Activated CD8-positive, alpha-beta T cell treated with anti-CD3 and anti-CD28 coated beads, Interleukin-2, amount 10 ng/mL, durations not matched to agents 7 days and 5 days (primary cell): Measurements from ENCODE around the gene FBXW11. TPM values are rescaled to one million over a fixed set of nuclear protein-coding genes. Genes with fewer than 3 reads are reported as not detected.

Experiments
- ATAC-seq: fragments of 150-1000 bp; cut with Tn5 transposase; one replicate; pipeline ENCODE4 v1.10.0; 2021; ENCODE audit warnings: moderate library complexity
- CTCF ChIA-PET: fragments of 350-600 bp; sonication (Branson Sonifier 250); formaldehyde crosslinking; loops from one replicate; lab custom pipeline; 2021; ENCODE audit warnings: antibody characterized with exemption; lab: Charles Lee
- POLR2A ChIA-PET: fragments of 350-600 bp; sonication (Branson Sonifier 250); formaldehyde crosslinking; loops from one replicate; lab custom pipeline; 2021; ENCODE audit warnings: antibody characterized with exemption; lab: Charles Lee
- DNase-seq: peaks from one replicate; pipeline ENCODE4 v3.0.0-alpha.2; 2020
- H3K27ac Mint-ChIP-seq: one replicate; pipeline ENCODE4 v1.8.0; 2021; ENCODE audit warnings: mild to moderate bottlenecking, mixed read lengths
- H3K27me3 Mint-ChIP-seq: one replicate; pipeline ENCODE4 v1.8.0; 2021; ENCODE audit warnings: low read depth, mixed read lengths
- H3K36me3 Mint-ChIP-seq: one replicate; pipeline ENCODE4 v1.8.0; 2021; ENCODE audit warnings: low read depth, mixed read lengths
- H3K4me1 Mint-ChIP-seq: one replicate; pipeline ENCODE4 v1.8.0; 2021; ENCODE audit warnings: low read depth, mixed read lengths
- H3K4me3 Mint-ChIP-seq: one replicate; pipeline ENCODE4 v1.8.0; 2021; ENCODE audit warnings: mild to moderate bottlenecking, mixed read lengths
- H3K9me3 Mint-ChIP-seq: one replicate; pipeline ENCODE4 v1.8.0; 2022; ENCODE audit warnings: mixed read lengths; ENCODE audit not compliant: insufficient read depth
- total RNA-seq, 2 experiments: library from RNA; stranded (reverse); gene quantifications; one replicate each; pipeline ENCODE4 v1.2.3, GENCODE V29; 2021

FBXW11 gene
- total RNA-seq, 2 experiments from 2014 or later, result 26.3 to 27.1 TPM

- ChIA-PET POLR2A (no interaction called here), CTCF (no interaction called here)
- peak overlapping the region; percentile 64 for H3K27ac Mint-ChIP-seq
- peaks cover 15% of the 10 kb centered on the region for H3K9me3 Mint-ChIP-seq
- H3K27me3 Mint-ChIP-seq, result no peaks in the 10 kb centered on the region
- ATAC-seq (no peak), DNase-seq (no peak)
- H3K4me1 Mint-ChIP-seq, result peaks cover 54% of the 10 kb centered on the region
- peaks cover 36% of the 10 kb centered on the region for H3K36me3 Mint-ChIP-seq
- no peak overlapping the region for H3K4me3 Mint-ChIP-seq
These were observed 40.7 kb downstream of the FBXW11 start for GRCh38 chr5:171965745-171966144.

DNA sequence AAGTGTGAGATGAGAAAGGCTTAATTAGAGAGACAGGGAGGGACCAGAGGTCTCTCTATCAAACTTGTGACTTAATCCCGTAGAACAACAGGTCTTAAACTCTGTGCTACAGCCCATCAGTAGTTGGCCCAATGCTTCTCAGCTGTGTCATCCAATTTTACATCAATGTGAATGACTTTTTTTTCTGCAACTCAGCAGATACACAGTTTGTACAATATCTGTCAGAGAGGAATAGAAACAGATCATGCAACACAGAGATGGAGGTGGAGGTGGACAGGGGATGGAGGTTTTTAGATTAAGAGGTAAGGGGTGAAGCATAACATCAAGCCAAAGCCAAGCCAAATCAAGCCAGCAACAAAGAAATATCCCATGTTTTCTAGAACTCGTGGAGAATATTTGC lies 43.0 kb downstream of the FBXW11 start:
- no peak overlapping the region for H3K27ac Mint-ChIP-seq
- peaks cover 56% of the 10 kb centered on the region for H3K4me1 Mint-ChIP-seq
- no peak overlapping the region for H3K4me3 Mint-ChIP-seq
- H3K9me3 Mint-ChIP-seq, result peaks cover 6% of the 10 kb centered on the region
- POLR2A ChIA-PET, result no interaction called here
- no peak for ATAC-seq
- CTCF ChIA-PET, result interaction anchor here (2.7 kb wide), 1 partner anchor 51 kb away, joined by 10 read pairs; no protein-coding TSS in a partner anchor
- DNase-seq, result no peak
- no peaks in the 10 kb centered on the region for H3K27me3 Mint-ChIP-seq
- H3K36me3 Mint-ChIP-seq, result peaks cover 22% of the 10 kb centered on the region

GRCh38 chr5:171961117-171961516 lies 45.3 kb downstream of the FBXW11 start:
- ChIA-PET POLR2A (interaction anchor here (2.6 kb wide), 1 partner anchor 45 kb away, joined by 17 read pairs; the partner anchor contains the start of gene FBXW11), CTCF (interaction anchor here (0.8 to 2.7 kb wide), 4 partner anchors 23 to 53 kb away, joined by 3 to 10 read pairs (median 4); partner anchors contain the start of gene FBXW11)
- Mint-ChIP-seq H3K27me3 (no peaks in the 10 kb centered on the region), H3K4me3 (no peak overlapping the region), H3K36me3 (peaks cover 13% of the 10 kb centered on the region), H3K4me1 (peaks cover 63% of the 10 kb centered on the region), H3K9me3 (peaks cover 6% of the 10 kb centered on the region), H3K27ac (peak overlapping the region; percentile 39)
- DNase-seq, result peak; percentile 24
- ATAC-seq, result peak; percentile 63

DNA sequence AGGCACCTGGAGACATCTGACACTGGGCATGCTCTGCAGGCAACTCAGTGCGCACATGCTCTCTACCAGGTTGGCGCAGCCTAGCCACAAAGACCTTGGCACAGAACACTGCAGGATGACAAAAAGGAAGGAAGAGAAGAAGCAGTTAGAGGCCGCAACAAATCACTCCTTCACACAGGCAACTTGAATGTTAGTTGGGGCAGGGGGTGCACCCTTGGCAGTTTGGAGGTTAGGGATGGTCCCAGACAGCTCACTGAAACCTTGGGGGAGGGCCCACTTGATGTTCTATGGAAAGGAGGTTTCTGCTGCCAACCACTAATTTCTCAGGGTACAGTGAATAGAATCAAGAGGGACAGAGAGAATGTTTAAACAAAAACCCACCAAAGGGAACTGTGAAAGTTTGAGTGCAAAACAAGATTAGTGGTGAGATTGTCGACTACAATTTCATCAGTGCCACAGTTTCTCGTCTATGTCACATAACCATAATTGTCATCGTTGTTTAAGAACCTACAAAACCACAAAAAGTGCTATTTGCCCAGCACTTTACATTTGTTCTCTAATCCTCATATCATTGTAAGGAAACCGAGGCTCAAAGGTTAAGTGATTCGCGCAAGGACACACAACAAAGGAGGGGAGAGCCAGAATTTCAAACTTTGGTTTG lies 48.7 kb downstream of the FBXW11 start:
- CTCF ChIA-PET, result interaction anchor here (0.9 to 1.7 kb wide), 3 partner anchors 46 to 51 kb away, joined by 3 to 6 read pairs (median 3); no protein-coding TSS in a partner anchor
- Mint-ChIP-seq H3K27ac (peak overlapping the region; percentile 71), H3K36me3 (peaks cover 5% of the 10 kb centered on the region), H3K9me3 (no peaks in the 10 kb centered on the region), H3K4me1 (peaks cover 61% of the 10 kb centered on the region), H3K27me3 (no peaks in the 10 kb centered on the region), H3K4me3 (peak overlapping the region; percentile 32)
- POLR2A ChIA-PET, result interaction anchor here (1.8 kb wide), 1 partner anchor 49 kb away, joined by 9 read pairs; the partner anchor contains the start of gene FBXW11
- peak; percentile 43 for DNase-seq
- peak; percentile 69 for ATAC-seq

DNA sequence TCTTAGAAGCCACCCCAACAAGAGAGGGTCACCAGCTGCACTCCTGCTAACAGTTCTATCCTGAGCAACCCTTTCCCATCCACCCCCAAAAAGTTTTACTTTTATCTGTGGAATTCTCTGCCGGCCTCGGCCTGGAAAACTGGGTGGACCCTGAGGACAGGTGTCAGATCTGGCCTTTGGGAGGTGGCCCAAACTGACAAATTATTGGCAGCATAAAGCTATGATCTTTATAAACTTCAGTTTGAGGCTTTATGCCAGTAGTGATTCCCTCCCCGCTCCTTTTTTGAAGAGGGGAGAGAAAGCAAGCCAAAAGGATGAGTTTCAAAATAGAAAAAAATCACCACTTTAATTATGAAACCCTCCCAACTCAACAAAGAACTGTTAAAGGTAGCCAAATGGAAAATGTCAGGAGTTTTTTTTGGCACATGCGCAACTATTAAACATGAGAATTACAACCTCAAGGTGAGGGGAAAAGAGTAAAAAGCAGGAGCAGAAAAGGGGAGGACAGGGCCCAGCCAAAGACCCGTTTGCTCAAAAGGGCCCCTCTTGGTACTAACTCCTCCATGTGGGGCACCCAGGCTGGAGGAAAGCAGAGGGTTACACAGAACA lies 49.4 kb downstream of the FBXW11 start:
- H3K36me3 Mint-ChIP-seq, result peaks cover 5% of the 10 kb centered on the region
- ATAC-seq, result no peak
- H3K4me3 Mint-ChIP-seq, result peak overlapping the region; percentile 32
- CTCF ChIA-PET, result interaction anchor here (0.8 to 1.4 kb wide), 4 partner anchors 12 to 326 kb away, joined by 3 read pairs; no protein-coding TSS in a partner anchor
- H3K9me3 Mint-ChIP-seq, result no peaks in the 10 kb centered on the region
- peaks cover 54% of the 10 kb centered on the region for H3K4me1 Mint-ChIP-seq
- H3K27me3 Mint-ChIP-seq, result no peaks in the 10 kb centered on the region
- POLR2A ChIA-PET, result no interaction called here
- DNase-seq, result no peak
- peak overlapping the region; percentile 71 for H3K27ac Mint-ChIP-seq

- CTCF ChIA-PET, result interaction anchor here (0.8 to 1.4 kb wide), 4 partner anchors 12 to 327 kb away, joined by 3 read pairs; no protein-coding TSS in a partner anchor
- H3K4me3 Mint-ChIP-seq, result no peak overlapping the region
- ATAC-seq, result no peak
- H3K27me3 Mint-ChIP-seq, result no peaks in the 10 kb centered on the region
- H3K27ac Mint-ChIP-seq, result no peak overlapping the region
- POLR2A ChIA-PET, result no interaction called here
- H3K9me3 Mint-ChIP-seq, result no peaks in the 10 kb centered on the region
- peaks cover 5% of the 10 kb centered on the region for H3K36me3 Mint-ChIP-seq
- peaks cover 47% of the 10 kb centered on the region for H3K4me1 Mint-ChIP-seq
- no peak for DNase-seq
These were observed 50.1 kb downstream of the FBXW11 start for GRCh38 chr5:171956314-171956713.

GRCh38 chr5:171955761-171956160 lies 50.7 kb downstream of the FBXW11 start:
- DNase-seq (no peak), ATAC-seq (no peak)
- ChIA-PET CTCF (interaction anchor here (1.4 kb wide), 2 partner anchors 11 to 327 kb away, joined by 3 read pairs; no protein-coding TSS in a partner anchor), POLR2A (no interaction called here)
- H3K27ac Mint-ChIP-seq, result no peak overlapping the region
- H3K4me3 Mint-ChIP-seq, result no peak overlapping the region
- H3K36me3 Mint-ChIP-seq, result no peaks in the 10 kb centered on the region
- H3K27me3 Mint-ChIP-seq, result no peaks in the 10 kb centered on the region
- H3K9me3 Mint-ChIP-seq, result no peaks in the 10 kb centered on the region
- H3K4me1 Mint-ChIP-seq, result peaks cover 42% of the 10 kb centered on the region

GRCh38 chr5:171954721-171955120 lies 51.7 kb downstream of the FBXW11 start:
- H3K4me1 Mint-ChIP-seq, result peaks cover 40% of the 10 kb centered on the region
- POLR2A ChIA-PET, result interaction anchor here (0.6 kb wide), 1 partner anchor 52 kb away, joined by 3 read pairs; no protein-coding TSS in a partner anchor
- DNase-seq, result no peak

DNA sequence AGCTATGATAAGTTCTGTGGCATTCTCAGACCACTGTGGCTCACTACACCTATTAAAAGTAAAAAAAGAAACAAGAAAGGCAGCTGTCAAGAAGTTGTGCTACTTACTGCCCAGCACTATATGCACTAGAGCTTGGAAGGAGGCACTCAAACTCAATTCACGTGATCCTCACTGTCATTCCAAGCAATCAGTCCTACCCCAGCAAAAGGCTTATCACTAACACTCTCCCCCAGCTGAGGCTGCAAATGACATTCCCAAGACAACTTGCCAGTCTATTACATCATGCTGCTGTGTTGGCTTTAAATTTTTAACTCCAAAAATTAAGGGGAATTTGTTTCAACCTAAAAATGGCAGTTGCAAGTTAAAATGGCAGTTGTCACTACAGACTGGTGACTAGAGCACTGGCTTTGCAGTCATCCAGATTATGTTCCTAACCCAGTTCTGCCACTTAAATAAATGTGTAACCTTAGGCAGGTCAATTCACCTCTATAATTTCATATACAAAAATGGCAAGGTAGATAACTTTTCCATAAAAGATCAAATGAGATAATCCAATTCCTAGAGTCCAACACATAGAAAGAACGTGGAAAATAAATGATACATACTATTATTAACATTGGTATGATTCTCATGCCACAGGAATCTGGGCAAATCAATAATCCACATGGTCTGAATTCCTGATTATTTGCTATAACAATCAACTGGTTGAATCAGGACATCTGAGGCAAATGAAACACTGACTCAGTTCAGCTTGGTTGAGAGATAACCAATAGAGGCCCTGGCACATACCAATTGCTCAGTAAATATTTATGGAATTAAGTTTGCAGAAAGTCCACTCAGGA lies 52.4 kb downstream of the FBXW11 start:
- ATAC-seq, result no peak
- POLR2A ChIA-PET, result interaction anchor here (0.6 kb wide), 2 partner anchors 51 to 160 kb away, joined by 3 read pairs; no protein-coding TSS in a partner anchor
- H3K27ac Mint-ChIP-seq, result no peak overlapping the region
- H3K4me1 Mint-ChIP-seq, result peaks cover 38% of the 10 kb centered on the region
- no peak for DNase-seq
- H3K9me3 Mint-ChIP-seq, result no peaks in the 10 kb centered on the region
- no peak overlapping the region for H3K4me3 Mint-ChIP-seq
- CTCF ChIA-PET, result interaction anchor here (1.1 kb wide), 1 partner anchor 17 kb away, joined by 3 read pairs; no protein-coding TSS in a partner anchor
- no peaks in the 10 kb centered on the region for H3K36me3 Mint-ChIP-seq
- H3K27me3 Mint-ChIP-seq, result no peaks in the 10 kb centered on the region

More at GRCh38 chr5:171954721-171955120, 51.7 kb downstream of the FBXW11 start:
- Mint-ChIP-seq H3K27me3 (no peaks in the 10 kb centered on the region), H3K27ac (no peak overlapping the region), H3K36me3 (no peaks in the 10 kb centered on the region), H3K9me3 (no peaks in the 10 kb centered on the region), H3K4me3 (no peak overlapping the region)
- CTCF ChIA-PET, result no interaction called here
- ATAC-seq, result no peak

DNA sequence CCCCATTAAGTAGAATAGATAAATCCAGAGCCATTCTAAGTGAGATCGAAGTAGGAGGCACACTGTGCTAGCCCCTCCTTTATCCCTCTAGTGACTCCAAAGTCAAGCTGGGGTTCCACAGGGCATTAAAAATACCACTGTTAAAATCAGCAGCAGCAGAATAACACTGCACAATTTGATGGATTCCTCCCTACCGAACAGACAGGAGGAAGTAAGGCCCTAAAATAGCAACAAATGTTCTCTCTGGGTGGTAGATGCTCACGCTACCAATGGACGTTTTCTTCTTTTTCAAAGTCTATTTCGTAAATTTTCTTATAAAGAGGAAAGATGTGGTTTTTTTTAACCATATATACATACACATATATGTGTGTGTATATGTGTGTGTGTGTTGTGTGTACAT lies 54.4 kb downstream of the FBXW11 start:
- Mint-ChIP-seq H3K36me3 (no peaks in the 10 kb centered on the region), H3K4me1 (peaks cover 18% of the 10 kb centered on the region), H3K9me3 (no peaks in the 10 kb centered on the region), H3K27ac (no peak overlapping the region), H3K4me3 (no peak overlapping the region), H3K27me3 (no peaks in the 10 kb centered on the region)
- no peak for DNase-seq
- ChIA-PET CTCF (interaction anchor here (2.2 kb wide), 1 partner anchor 40 kb away, joined by 6 read pairs; no protein-coding TSS in a partner anchor), POLR2A (interaction anchor here (1.9 kb wide), 1 partner anchor 55 kb away, joined by 10 read pairs; the partner anchor contains the start of gene FBXW11)
- no peak for ATAC-seq

- Mint-ChIP-seq H3K4me3 (no peak overlapping the region), H3K36me3 (no peaks in the 10 kb centered on the region), H3K4me1 (peaks cover 12% of the 10 kb centered on the region), H3K9me3 (no peaks in the 10 kb centered on the region), H3K27me3 (no peaks in the 10 kb centered on the region), H3K27ac (no peak overlapping the region)
- ChIA-PET POLR2A (interaction anchor here (1.9 kb wide), 1 partner anchor 56 kb away, joined by 10 read pairs; the partner anchor contains the start of gene FBXW11), CTCF (interaction anchor here (0.7 to 2.2 kb wide), 2 partner anchors 40 to 526 kb away, joined by 3 to 6 read pairs; no protein-coding TSS in a partner anchor)
- DNase-seq, result no peak
- ATAC-seq, result no peak
These were observed 55.2 kb downstream of the FBXW11 start for GRCh38 chr5:171951218-171951617.
